Stimulated activated CD4-positive, alpha-beta T cell treated with anti-CD3 and anti-CD28 coated beads, TNF-alpha, amount 100 ng/mL, for 48 hours (primary cell): ENCODE data around the gene CCR7.

Source experiments
- DNase-seq, 3 donors: peaks; one replicate each; pipeline ENCODE4 v3.0.0-alpha.2; 2020; ENCODE audit warnings: low read depth in 3 of 3

CCR7 gene

DNA sequence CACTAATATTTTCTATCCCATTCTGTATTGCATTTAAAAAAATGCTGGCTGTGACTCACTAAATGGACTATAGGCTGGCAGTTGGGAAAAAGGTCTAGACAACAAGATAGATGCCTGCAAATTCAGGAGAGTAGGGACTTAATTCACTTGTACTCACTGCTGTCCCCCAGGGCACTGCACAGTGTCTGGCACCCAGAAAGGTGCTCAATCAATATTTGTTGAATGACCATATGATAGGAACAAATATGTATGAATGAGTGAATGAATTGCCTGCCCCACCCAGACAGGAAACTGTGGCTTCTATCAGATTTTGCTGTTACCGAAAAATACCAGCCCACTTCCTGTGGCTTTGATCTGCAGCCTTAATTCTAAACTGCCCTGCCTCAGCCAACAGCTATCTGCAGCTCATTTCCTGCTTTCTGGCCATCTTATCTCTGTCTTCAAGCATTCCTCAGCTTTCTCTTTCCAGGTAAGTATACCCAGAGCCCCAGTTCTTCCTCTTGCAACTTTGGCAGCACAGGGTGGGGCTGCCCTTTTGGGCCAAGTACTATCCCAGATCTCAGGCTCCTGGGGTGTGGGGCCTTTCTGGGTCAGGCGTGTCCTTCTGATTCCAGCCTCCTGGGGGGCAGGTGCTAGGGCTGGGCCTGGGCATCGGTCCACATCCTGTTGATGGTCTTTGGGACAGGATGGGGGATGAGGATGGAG, 48.5 kb downstream of the CCR7 start:
- peak in 2 of 3 donors; percentile 32 to 43 for DNase-seq

DNA sequence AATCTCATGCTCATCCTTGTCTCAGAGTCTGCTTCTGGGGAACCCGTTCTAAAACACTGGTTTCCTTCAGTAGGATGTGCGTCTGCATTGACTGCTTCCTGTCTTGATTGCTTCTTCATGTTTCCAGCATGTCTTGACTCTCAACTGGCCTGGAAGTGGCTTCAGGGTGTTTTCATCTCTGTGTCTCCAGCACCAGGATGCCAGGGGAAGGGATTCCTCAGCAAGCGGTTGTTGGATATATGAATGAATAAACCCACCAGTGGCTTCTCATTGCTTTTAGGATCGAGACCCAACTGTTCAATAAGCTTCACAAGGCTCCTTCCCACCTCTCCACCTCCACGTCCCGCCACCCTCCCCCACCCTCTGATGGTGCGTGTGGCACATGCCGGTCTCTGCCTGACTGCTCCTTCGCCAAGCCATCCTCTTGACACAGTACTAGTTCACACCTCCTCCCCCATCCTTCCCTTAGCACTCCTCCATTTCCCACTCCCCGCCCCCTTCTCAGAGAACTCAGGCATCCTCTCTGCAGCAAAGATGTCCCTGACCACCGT, 49.7 kb downstream of the CCR7 start:
- peak in 1 of 3 donors; percentile 21 for DNase-seq

DNA sequence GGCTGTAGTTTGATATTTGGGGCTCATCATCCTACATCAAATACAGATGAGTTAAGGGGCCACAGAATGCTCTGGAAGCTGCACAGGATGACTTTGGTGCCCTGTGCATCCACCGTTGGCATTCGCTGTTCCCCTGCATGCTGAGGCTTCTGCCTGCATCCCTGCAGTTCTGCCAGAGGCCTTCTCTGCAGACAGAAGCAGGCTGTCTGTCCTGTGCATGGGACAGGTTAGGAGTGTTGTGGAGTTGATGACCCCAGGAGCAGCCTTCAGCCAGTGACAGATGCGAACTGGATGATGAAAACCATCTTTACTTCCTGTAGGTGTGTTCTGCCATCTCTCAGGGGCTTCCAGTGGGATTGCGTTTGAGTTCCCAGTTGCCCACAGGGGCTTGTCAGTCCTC, 50.3 kb downstream of the CCR7 start:
- DNase-seq = no peak

DNA sequence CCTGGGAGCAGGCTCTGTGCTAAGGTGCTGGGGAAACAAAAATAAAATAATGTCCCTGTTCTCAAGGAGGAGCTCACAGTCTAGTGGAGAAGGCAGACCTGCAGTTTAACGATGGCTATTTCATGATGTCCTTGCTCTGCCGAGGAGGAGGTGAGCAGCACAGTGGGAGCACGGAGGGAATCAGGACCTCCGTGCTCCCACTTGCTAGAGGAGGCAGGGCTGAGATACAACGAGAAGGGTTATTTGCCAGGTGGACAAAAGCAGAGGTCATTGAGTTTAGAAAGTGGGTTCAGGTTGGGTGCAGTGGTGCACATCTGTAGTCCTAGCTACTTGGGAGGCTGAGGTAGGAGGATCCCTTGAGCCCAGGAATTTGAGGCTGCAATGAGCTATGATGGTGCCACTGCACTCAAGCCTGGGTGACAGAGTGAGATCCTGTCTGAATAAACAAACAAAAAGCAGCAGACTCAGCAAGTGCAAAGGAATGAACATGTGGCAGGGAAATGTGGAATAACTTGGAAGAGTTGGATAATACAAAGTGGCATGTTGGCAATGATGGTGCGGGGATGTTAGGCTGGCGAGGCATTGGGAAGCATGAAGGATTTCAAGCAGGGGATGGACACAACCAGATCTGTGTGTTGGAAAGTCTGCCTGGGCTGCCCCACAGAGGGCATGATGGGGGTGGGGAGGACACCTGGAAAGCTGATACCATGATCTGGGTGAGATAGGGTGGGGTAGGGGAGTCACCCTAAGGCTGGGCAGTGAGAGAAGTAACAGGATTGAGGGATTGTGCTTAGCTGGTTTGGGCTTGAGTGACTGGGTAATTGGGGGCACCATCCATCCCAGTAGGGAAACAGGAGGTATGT, 51.0 kb downstream of the CCR7 start:
- DNase-seq = no peak

DNA sequence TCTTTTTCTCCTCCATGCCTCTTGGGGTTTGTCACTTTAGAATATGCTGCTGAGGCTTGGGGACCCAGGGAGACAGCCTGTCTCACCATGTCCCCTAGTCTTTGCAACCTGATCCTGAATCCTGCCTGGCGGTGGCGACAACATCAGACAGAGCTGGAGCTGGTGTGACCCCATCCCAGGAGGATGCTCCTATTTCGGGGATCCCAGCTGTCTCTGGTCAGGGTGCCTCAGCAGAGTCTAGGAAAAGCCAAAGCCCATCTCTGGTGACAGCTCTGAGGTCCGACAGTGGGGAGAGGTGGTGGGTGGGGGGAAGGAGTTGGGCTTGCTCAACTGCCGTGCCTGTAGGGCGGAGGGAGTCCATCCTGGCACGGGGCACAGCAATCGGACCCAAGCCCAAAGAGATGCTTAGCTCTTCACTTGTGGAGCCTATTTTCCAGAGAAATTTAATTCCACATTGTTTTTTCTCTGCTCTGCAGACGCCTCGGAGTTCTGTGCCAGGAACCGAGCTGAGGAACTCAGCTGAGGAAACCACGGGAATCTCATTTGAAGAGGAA, 53.5 kb downstream of the CCR7 start:
- no peak for DNase-seq

DNA sequence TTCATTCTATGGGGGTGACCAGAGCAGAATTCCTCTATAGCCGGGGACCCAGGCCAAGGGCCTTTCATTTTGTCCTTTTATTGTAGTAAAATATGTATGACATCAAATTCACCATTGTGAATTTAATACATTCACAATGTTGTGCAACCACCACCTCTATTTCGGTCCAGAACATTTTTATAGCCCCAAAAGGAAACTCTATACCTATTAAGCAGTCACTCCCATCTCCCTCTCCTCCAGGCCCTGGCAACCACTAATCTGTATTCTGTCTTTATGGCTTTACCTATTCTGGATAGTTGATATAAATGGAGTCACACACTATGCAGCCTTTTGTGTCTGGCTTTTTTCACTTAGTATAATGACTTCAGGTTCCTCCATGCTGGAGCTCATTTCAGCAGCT, 54.1 kb downstream of the CCR7 start:
- DNase-seq = no peak

DNA sequence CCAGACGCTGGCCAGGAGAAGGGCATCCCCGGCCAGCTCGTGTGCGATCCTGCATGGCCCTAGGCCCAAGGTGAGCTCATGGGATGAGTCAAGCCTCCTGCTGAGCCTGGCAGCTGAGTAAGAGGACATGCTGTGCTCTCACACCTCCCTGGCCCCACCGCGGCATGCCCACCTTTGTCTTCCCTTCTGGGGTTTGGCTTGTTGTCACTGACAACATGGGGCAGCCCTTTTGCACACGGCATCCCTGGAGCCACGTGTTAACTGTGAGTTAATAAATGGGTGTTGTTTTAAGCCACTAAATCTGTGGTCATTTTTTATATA, 55.0 kb downstream of the CCR7 start:
- no peak for DNase-seq

DNA sequence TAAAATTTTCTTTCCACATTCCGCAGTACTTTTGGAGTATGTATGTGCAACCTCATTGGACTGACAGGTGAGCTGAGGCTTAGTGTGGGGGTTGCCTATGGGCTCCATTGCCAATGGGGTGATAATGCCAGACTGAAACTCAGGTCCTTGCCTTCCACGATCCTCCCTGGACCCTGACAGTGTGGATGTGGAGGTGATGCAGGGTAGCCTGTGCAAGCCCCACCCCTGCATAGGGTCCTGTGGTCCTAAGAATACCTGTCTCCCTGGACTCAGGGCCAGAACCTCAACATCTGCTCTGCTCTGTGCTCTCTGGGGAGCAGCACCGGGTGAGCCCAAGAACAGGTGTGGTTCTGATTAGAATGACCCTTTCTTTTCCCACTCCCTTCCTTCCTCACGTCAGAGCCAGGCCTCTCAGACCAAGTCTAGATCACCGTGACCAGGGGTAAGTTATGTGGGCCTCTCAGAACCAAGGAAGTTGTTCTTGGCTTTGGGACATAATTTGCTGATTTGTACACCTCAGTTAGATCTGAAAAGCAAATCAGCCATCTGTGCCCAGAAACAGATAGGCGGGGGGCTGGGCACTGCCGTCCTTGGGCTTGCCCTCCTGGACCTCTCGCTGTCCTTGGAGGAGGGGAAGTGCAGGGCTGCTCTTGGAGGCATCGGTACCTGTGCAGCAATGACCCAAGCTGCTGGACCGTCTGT, 55.5 kb downstream of the CCR7 start:
- no peak for DNase-seq

DNA sequence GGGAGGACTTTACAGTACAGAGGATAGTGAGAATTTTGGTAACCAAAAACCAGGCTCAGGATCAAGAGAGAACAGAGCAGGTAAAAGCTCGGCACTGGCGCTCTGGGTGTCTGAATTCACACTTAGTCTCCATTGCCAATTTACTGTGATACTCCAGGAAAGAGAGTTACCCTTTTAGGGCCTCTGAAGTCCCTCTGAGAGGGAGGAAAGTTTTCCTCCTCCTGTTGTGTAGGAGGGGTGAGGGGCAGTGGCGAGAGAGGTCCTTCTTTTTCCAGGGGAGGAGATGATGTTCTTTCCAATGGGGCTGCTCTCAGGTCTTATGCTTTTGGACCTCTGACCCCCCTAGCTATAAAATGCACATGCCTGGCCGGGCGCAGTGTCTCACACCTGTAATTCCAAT, 58.5 kb downstream of the CCR7 start:
- no peak for DNase-seq
